Astrocyte (in vitro differentiated cells and primary cell): ENCODE data around the gene DBF4B. TPM values are rescaled to one million over a fixed set of nuclear protein-coding genes. Genes with fewer than 3 reads are reported as not detected.
"Not testable (repeated sequence)": the region's sequence is repeated elsewhere in the genome, so short reads cannot be mapped to it uniquely, and the experiment has no call there.

ENCODE experiments used
- DNase-seq: peaks from one replicate; pipeline ENCODE4 v3.0.0-alpha.2; 2010; ENCODE audit warnings: low read depth
- FAIRE-seq: peaks from 2 replicates; lab custom pipeline; 2011; peaks lifted over from hg19 to GRCh38; lab: Jason Lieb, UNC
- H2AFZ ChIP-seq: 2 replicates; pipeline ENCODE4 v1.6.0; 2012; ENCODE audit warnings: low read depth, low read length, inconsistent platforms
- H3K27ac ChIP-seq: 2 replicates; pipeline ENCODE4 v1.5.1; 2011; ENCODE audit warnings: low read depth, low read length, inconsistent platforms
- H3K27me3 ChIP-seq: 2 replicates; pipeline ENCODE4 v1.6.0; 2011; ENCODE audit warnings: low read length, inconsistent platforms; ENCODE audit not compliant: insufficient read depth
- H3K36me3 ChIP-seq: 2 replicates; pipeline ENCODE4 v1.5.1; 2011; ENCODE audit warnings: low read length, inconsistent platforms; ENCODE audit not compliant: insufficient read depth
- H3K4me1 ChIP-seq: 2 replicates; pipeline ENCODE4 v1.5.1; 2011; ENCODE audit warnings: low read length, inconsistent platforms; ENCODE audit not compliant: insufficient read depth
- H3K4me2 ChIP-seq: 2 replicates; pipeline ENCODE4 v1.6.0; 2012; ENCODE audit warnings: low read length, inconsistent platforms
- H3K4me3 ChIP-seq: 2 replicates; pipeline ENCODE4 v1.5.1; 2011; ENCODE audit warnings: low read depth, mild to moderate bottlenecking, low read length, inconsistent platforms; ENCODE audit not compliant: insufficient read depth
- H3K79me2 ChIP-seq: 2 replicates; pipeline ENCODE4 v1.6.0; 2012; ENCODE audit warnings: mild to moderate bottlenecking, low read length, inconsistent platforms; ENCODE audit not compliant: insufficient read depth
- H3K9ac ChIP-seq: 2 replicates; pipeline ENCODE4 v1.6.0; 2012; ENCODE audit warnings: mild to moderate bottlenecking, low read length, inconsistent platforms
- H3K9me3 ChIP-seq: 2 replicates; pipeline ENCODE4 v1.5.1; 2012; ENCODE audit warnings: low read depth, mild to moderate bottlenecking, low read length, inconsistent platforms; ENCODE audit not compliant: insufficient read depth
- H4K20me1 ChIP-seq: 2 replicates; pipeline ENCODE4 v1.6.0; 2012; ENCODE audit warnings: low read length, inconsistent platforms; ENCODE audit not compliant: insufficient read depth
- H3K27ac Mint-ChIP-seq: one replicate; pipeline ENCODE4 v1.8.0; 2021; ENCODE audit warnings: mild to moderate bottlenecking, mixed read lengths; ENCODE audit not compliant: unreplicated experiment
- H3K27me3 Mint-ChIP-seq: one replicate; pipeline ENCODE4 v1.8.0; 2021; ENCODE audit warnings: low read depth, mixed read lengths; ENCODE audit not compliant: unreplicated experiment
- H3K36me3 Mint-ChIP-seq: one replicate; pipeline ENCODE4 v1.8.0; 2021; ENCODE audit warnings: low read depth, mixed read lengths; ENCODE audit not compliant: unreplicated experiment
- H3K4me1 Mint-ChIP-seq: one replicate; pipeline ENCODE4 v1.8.0; 2021; ENCODE audit warnings: low read depth, mixed read lengths; ENCODE audit not compliant: unreplicated experiment
- H3K4me3 Mint-ChIP-seq: one replicate; pipeline ENCODE4 v1.8.0; 2021; ENCODE audit warnings: mild to moderate bottlenecking, moderate library complexity, mixed read lengths; ENCODE audit not compliant: unreplicated experiment
- H3K9me3 Mint-ChIP-seq: one replicate; pipeline ENCODE4 v1.8.0; 2021; ENCODE audit warnings: mild to moderate bottlenecking, mixed read lengths; ENCODE audit not compliant: unreplicated experiment
- CTCF ChIP-seq: IDR thresholded peaks from 2 replicates; pipeline ENCODE4 v1.5.1; 2011; ENCODE audit warnings: low read depth, mild to moderate bottlenecking, inconsistent platforms, low read length, moderate library complexity; ENCODE audit not compliant: insufficient read depth
- EZH2 ChIP-seq: IDR thresholded peaks from 2 replicates; pipeline ENCODE4 v1.6.1; 2012; ENCODE audit warnings: mild to moderate bottlenecking, low read length, inconsistent platforms; ENCODE audit not compliant: insufficient read depth
- total RNA-seq: library from RNA; stranded (reverse); gene quantifications from 2 replicates; pipeline ENCODE4 v1.2.1, GENCODE V29; 2021

The DBF4B gene
- total RNA-seq, 1 donor from 2014 or later, result 9.5 TPM

- Mint-ChIP-seq H3K27me3 (peaks cover 2% of the 10 kb centered on the region), H3K36me3 (no peaks in the 10 kb centered on the region)
Measured at GRCh38 chr17:44707755-44708400, 587 bp upstream of the DBF4B start.

GRCh38 chr17:44719444-44719843, 11.0 kb downstream of the DBF4B start:
- Histone ChIP-seq H3K9ac (no peak overlapping the region), H3K27ac (no peak overlapping the region), H3K4me3 (no peak overlapping the region), H3K27me3 (no peaks in the 10 kb centered on the region), H3K4me2 (no peak overlapping the region), H3K36me3 (peaks cover 5% of the 10 kb centered on the region), H3K79me2 (no peaks in the 10 kb centered on the region), H3K4me1 (no peaks in the 10 kb centered on the region), H3K9me3 (no peaks in the 10 kb centered on the region), H2AFZ (no peak overlapping the region), H4K20me1 (no peaks in the 10 kb centered on the region)
- no peak for DNase-seq
- H3K36me3 Mint-ChIP-seq, result peaks cover 10% of the 10 kb centered on the region
- H3K4me3 Mint-ChIP-seq, result no peak overlapping the region
- H3K27me3 Mint-ChIP-seq, result no peaks in the 10 kb centered on the region
- no peaks in the 10 kb centered on the region for H3K4me1 Mint-ChIP-seq
- no peaks in the 10 kb centered on the region for H3K9me3 Mint-ChIP-seq
- no peak for FAIRE-seq
- H3K27ac Mint-ChIP-seq, result no peak overlapping the region
- TF ChIP-seq EZH2, result no peak
- no peak for TF ChIP-seq CTCF

More at GRCh38 chr17:44707755-44708400, 587 bp upstream of the DBF4B start:
- no peak overlapping the region for H3K4me3 Mint-ChIP-seq
- Histone ChIP-seq H3K4me3 (peak overlapping the region; percentile 96), H3K27ac (peak overlapping the region; percentile 81), H4K20me1 (no peaks in the 10 kb centered on the region), H3K36me3 (no peaks in the 10 kb centered on the region), H3K9me3 (no peaks in the 10 kb centered on the region), H3K4me1 (peaks cover 14% of the 10 kb centered on the region), H3K4me2 (peak overlapping the region; percentile 95), H2AFZ (peak overlapping the region; percentile 91), H3K79me2 (peaks cover 29% of the 10 kb centered on the region), H3K9ac (peak overlapping the region; percentile 90), H3K27me3 (no peaks in the 10 kb centered on the region)
- H3K9me3 Mint-ChIP-seq, result no peaks in the 10 kb centered on the region
- no peak overlapping the region for H3K27ac Mint-ChIP-seq
- TF ChIP-seq CTCF, result no peak
- no peak for TF ChIP-seq EZH2
- DNase-seq (no peak), FAIRE-seq (no peak)
- no peaks in the 10 kb centered on the region for H3K4me1 Mint-ChIP-seq

- no peak overlapping the region for H3K4me2 ChIP-seq
- no peaks in the 10 kb centered on the region for H3K79me2 ChIP-seq
- no peaks in the 10 kb centered on the region for H3K27me3 ChIP-seq
- H3K36me3 Mint-ChIP-seq, result peaks cover 10% of the 10 kb centered on the region
- FAIRE-seq (no peak), DNase-seq (no peak)
- no peak overlapping the region for H3K9ac ChIP-seq
- TF ChIP-seq EZH2 (no peak), CTCF (no peak)
- H4K20me1 ChIP-seq, result no peaks in the 10 kb centered on the region
- H3K27ac ChIP-seq, result no peak overlapping the region
- no peaks in the 10 kb centered on the region for H3K27me3 Mint-ChIP-seq
- no peaks in the 10 kb centered on the region for H3K4me1 Mint-ChIP-seq
- no peak overlapping the region for H2AFZ ChIP-seq
- H3K9me3 ChIP-seq, result no peaks in the 10 kb centered on the region
- no peak overlapping the region for H3K27ac Mint-ChIP-seq
- H3K4me1 ChIP-seq, result no peaks in the 10 kb centered on the region
- H3K4me3 Mint-ChIP-seq, result no peak overlapping the region
- H3K36me3 ChIP-seq, result peaks cover 2% of the 10 kb centered on the region
- no peak overlapping the region for H3K4me3 ChIP-seq
- no peaks in the 10 kb centered on the region for H3K9me3 Mint-ChIP-seq
Measured at GRCh38 chr17:44722254-44722653, 13.8 kb downstream of the DBF4B start.

- not testable (repeated sequence) for H3K79me2 ChIP-seq, H3K36me3 ChIP-seq, H3K4me3 Mint-ChIP-seq, H3K4me1 ChIP-seq, H3K36me3 Mint-ChIP-seq, H3K27ac ChIP-seq, H3K4me2 ChIP-seq, H3K27me3 ChIP-seq, H3K4me3 ChIP-seq, H2AFZ ChIP-seq, H3K9me3 ChIP-seq, H3K27me3 Mint-ChIP-seq, FAIRE-seq, H3K27ac Mint-ChIP-seq, H3K9ac ChIP-seq, H3K4me1 Mint-ChIP-seq, H4K20me1 ChIP-seq, DNase-seq, H3K9me3 Mint-ChIP-seq
Measured at GRCh38 chr17:44726121-44726520, 17.7 kb downstream of the DBF4B start.
